Left lung (tissue), 10 donors: Measurements from ENCODE around the gene ANKIB1. TPM values are rescaled to one million over a fixed set of nuclear protein-coding genes. Genes with fewer than 3 reads are reported as not detected.

Source experiments
- ATAC-seq: fragments of 200-7000 bp; cut with Tn5 transposase; one replicate; pipeline ENCODE4 v1.9.1; 2020; ENCODE audit warnings: moderate library complexity
- DNase-seq, 4 donors: peaks; one replicate each; pipeline ENCODE4 v3.0.0-alpha.2; 2013 to 2020
- H3K27ac ChIP-seq, 2 donors: fragments of 200-600 bp; sonication (generic) in 1 of 2; one replicate each; pipeline versions ENCODE4 v1.5.0 to v1.8.0; 2020 to 2021
- H3K27me3 ChIP-seq, 2 donors: fragments of 200-600 bp; sonication (generic) in 1 of 2; one replicate each; pipeline versions ENCODE4 v1.5.0 to v1.8.0; 2020 to 2021
- H3K36me3 ChIP-seq, 2 donors: fragments of 200-600 bp; sonication (generic) in 1 of 2; one replicate each; pipeline versions ENCODE4 v1.5.0 to v1.8.0; 2020 to 2021
- H3K4me1 ChIP-seq, 2 donors: fragments of 200-600 bp; one replicate each; pipeline ENCODE4 v1.8.0; 2021
- H3K4me3 ChIP-seq, 2 donors: fragments of 200-600 bp; sonication (generic) in 1 of 2; one replicate each; pipeline versions ENCODE4 v1.5.0 to v1.8.0; 2020 to 2021; ENCODE audit warnings: mild to moderate bottlenecking in 1 of 2
- H3K9me3 ChIP-seq, 2 donors: fragments of 200-600 bp; sonication (generic) in 1 of 2; one replicate each; pipeline versions ENCODE4 v1.5.0 to v1.8.0; 2020 to 2021
- intact Hi-C, 2 donors: fragments of 100-400 bp; cut with DNase I; formaldehyde crosslinking; loops; one replicate each; pipeline versions ENCODE4 v1.11.2 to v1.14.2; 2022
- polyA plus RNA-seq, 6 donors: library from polyadenylated mRNA; unstranded; fragments of 120-200 nt; gene quantifications; one replicate each; pipeline ENCODE4 v1.2.1, GENCODE V29; 2013; ENCODE audit not compliant: insufficient read length in 6 of 6
- total RNA-seq, 2 donors: library from RNA; stranded (reverse); fragmentation: NEBNext Ultra II Directional; extraction: Animal tissue kit (Norgen Biotek cat#: 25700); gene quantifications; one replicate each; pipeline ENCODE4 v1.2.1, GENCODE V29; 2021
- TF ChIP-seq, protein P1 (sequence below), 2 donors: fragments of 200-600 bp; sonication (generic) in 1 of 2; IDR thresholded peaks; one replicate each; pipeline versions ENCODE4 v1.5.0 to v1.8.0; 2021; ENCODE audit warnings: antibody characterized with exemption in 2 of 2
- donor health status: DM: no; HTN: yes; CAD: no.
- donor health status: DM: no; HTN: no; CAD: no.

ANKIB1 gene
- total and polyA plus RNA-seq, 8 donors = 41.4 to 57.3 (median 46.9) TPM

DNA sequence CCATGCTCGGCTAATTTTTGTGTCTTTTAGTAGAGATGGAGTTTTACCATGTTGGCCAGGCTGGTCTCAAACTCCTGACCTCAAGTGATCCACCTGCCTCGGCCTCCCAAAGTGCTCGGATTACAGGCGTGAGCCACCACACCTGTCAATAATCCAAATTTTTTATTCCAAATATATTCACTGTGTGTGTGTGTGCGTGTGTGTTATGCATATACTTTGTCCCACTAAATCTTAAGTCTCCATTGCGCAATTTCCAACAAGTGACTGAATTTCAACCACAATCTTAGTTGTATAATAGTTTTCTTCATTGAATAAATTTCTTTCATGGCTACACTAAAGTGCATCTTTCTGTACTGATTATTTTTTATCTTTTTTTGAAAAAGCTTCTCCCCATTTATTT, 2.8 kb upstream of the ANKIB1 start:
- Histone ChIP-seq H3K4me3 (no peak overlapping the region), H3K4me1 (peaks cover 20 to 40% of the 10 kb centered on the region in 2 donors), H3K9me3 (no peaks in the 10 kb centered on the region), H3K27ac (no peak overlapping the region), H3K36me3 (peaks cover 0 to 32% of the 10 kb centered on the region in 2 donors), H3K27me3 (no peaks in the 10 kb centered on the region)
- ATAC-seq (no peak), DNase-seq (no peak)
- intact Hi-C loops = no loop called here
- TF ChIP-seq, protein P1, sequence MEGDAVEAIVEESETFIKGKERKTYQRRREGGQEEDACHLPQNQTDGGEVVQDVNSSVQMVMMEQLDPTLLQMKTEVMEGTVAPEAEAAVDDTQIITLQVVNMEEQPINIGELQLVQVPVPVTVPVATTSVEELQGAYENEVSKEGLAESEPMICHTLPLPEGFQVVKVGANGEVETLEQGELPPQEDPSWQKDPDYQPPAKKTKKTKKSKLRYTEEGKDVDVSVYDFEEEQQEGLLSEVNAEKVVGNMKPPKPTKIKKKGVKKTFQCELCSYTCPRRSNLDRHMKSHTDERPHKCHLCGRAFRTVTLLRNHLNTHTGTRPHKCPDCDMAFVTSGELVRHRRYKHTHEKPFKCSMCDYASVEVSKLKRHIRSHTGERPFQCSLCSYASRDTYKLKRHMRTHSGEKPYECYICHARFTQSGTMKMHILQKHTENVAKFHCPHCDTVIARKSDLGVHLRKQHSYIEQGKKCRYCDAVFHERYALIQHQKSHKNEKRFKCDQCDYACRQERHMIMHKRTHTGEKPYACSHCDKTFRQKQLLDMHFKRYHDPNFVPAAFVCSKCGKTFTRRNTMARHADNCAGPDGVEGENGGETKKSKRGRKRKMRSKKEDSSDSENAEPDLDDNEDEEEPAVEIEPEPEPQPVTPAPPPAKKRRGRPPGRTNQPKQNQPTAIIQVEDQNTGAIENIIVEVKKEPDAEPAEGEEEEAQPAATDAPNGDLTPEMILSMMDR (IDR thresholded peaks at IDR 0.05) = no peak

DNA sequence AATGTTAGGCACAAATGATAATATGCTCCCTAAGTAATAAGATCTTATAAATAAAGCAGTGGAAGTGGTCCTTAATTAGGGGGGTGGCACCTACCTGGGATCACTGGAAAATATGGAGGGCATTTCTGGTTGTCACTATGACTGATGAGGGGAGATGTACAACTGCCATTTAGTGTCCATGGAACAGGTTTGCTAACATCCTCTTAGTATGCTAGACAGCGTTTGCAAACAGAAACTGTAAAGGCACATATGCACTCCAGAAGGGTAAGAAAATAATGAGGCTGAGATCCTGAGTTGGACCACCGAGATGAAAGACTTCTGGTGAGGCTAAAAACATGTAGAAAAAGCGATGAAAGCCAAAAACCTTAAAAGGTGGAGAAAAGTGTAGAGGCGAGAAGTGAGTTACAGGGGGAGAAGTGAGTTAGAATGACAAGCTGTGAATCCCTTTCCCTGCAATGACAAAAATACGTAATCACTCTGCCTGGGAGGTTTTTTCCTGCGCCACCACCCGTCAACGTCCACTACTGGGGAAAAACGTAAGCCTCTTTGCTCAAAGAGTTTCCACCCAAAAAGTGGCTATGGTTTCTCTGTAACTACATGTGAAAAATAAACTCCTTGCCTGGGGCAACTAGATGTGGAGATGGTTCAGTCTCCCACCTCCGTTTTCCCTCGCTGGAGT, 827 bp upstream of the ANKIB1 start:
- TF ChIP-seq, protein P1 (IDR thresholded peaks at IDR 0.05) = no peak
- H3K27ac ChIP-seq = peak overlapping the region; percentile 89 to 92
- peak overlapping the region; percentile 81 to 95 for H3K4me3 ChIP-seq
- DNase-seq (no peak), ATAC-seq (peak; percentile 10)
- no peaks in the 10 kb centered on the region for H3K27me3 ChIP-seq
- H3K9me3 ChIP-seq = no peaks in the 10 kb centered on the region
- intact Hi-C loops = no loop called here
- H3K4me1 ChIP-seq = peaks cover 21 to 49% of the 10 kb centered on the region in 2 donors
- peaks cover 0 to 13% of the 10 kb centered on the region in 2 donors for H3K36me3 ChIP-seq

DNA sequence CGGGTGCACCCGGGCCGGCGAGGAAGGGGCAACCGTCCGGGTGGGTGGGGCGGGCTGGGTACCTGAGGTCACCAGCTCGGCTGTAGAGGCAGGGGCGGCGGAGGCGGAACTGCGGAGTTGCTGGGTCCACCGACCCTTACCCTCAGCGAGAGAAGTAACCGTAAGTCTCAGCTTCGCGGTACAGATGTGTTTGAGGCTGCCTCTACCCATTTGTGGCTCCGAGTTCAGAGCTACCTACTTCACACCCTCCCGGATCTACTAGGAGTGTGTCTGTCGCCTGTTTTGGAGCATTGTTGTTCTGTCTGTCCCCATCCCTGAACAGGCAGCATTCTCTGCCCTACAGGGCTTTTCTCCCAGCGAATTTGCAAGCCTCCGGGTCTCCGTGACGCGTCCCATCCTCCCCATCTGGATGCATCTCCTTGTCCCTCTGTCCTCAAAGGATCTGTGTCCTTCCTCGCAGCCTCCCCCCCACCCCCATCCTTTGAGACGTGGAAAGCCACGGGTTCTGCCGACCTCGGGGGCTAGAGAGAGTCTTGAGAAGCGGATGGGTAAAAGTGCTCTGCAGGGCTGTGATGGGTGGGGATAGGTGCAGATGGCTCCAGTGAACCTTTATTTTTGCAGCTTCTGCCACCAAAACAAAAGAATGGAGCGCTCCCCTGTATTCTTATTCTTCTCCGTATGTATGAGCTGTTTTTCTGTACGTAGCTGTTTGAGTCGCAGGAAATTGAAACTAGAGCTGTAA, 757 bp downstream of the ANKIB1 start:
- H3K9me3 ChIP-seq = no peaks in the 10 kb centered on the region
- H3K4me1 ChIP-seq = peaks cover 21 to 49% of the 10 kb centered on the region in 2 donors
- DNase-seq = peak in 3 of 4 donors; percentile 20 to 47 (median 27)
- H3K4me3 ChIP-seq = peak overlapping the region; percentile 81 to 95
- H3K27ac ChIP-seq = peak overlapping the region; percentile 89 to 92
- TF ChIP-seq, protein P1 (IDR thresholded peaks at IDR 0.05) = no peak
- no peaks in the 10 kb centered on the region for H3K27me3 ChIP-seq
- H3K36me3 ChIP-seq = no peaks in the 10 kb centered on the region
- peak; percentile 20 for ATAC-seq
- intact Hi-C loops = no loop called here

DNA sequence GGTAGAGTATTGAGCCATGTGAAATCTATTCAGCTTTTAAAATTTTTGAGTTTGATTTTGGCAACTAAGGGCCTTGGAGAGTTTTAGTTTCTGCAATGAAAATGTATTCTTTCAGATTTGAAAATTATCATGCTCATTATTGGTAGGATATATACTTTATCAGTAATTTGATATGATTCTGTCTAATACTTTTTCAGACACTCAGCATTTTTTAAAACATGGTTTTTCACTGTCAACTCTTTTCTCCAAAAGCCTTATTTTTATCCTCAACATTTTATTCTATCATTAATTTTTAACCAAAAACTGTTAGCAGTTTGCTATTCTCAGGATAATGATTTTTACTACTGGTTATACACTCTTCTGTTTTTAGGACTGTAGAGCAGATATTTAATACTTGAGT, 4.8 kb downstream of the ANKIB1 start:
- no peak overlapping the region for H3K4me3 ChIP-seq
- peaks cover 12 to 23% of the 10 kb centered on the region in 2 donors for H3K4me1 ChIP-seq
- no peak overlapping the region for H3K27ac ChIP-seq
- intact Hi-C loops = no loop called here
- no peak for DNase-seq
- no peak for ATAC-seq
- TF ChIP-seq, protein P1 (IDR thresholded peaks at IDR 0.05) = no peak
- H3K36me3 ChIP-seq = no peaks in the 10 kb centered on the region
- H3K9me3 ChIP-seq = no peaks in the 10 kb centered on the region
- no peaks in the 10 kb centered on the region for H3K27me3 ChIP-seq

DNA sequence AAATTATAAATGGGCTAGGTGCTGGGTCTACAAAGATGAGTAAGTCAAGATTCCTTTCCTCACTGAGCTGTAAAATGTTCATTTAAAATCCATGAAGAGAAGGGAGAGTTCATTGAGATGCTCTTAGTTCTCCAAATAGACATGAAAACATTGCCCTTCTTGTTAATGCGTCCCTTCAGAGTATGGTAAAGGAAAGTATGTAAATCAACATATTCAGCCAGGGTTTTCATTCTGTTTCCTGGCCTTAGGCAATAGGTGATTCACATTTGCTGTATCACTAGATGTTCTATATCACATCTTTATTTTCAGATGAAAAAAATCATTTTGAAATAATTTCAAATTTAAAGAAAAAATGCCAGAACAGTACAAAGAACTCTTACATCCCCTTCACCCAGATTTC, 5.4 kb downstream of the ANKIB1 start:
- ATAC-seq (no peak), DNase-seq (no peak)
- intact Hi-C loops = no loop called here
- H3K27me3 ChIP-seq = no peaks in the 10 kb centered on the region
- no peaks in the 10 kb centered on the region for H3K36me3 ChIP-seq
- no peaks in the 10 kb centered on the region for H3K9me3 ChIP-seq
- H3K4me3 ChIP-seq = no peak overlapping the region
- no peak overlapping the region for H3K27ac ChIP-seq
- TF ChIP-seq, protein P1 (IDR thresholded peaks at IDR 0.05) = no peak
- H3K4me1 ChIP-seq = peaks cover 12 to 23% of the 10 kb centered on the region in 2 donors
